IMR-90 (cell line): Measurements from ENCODE around the gene SLC39A2. TPM values are rescaled to one million over a fixed set of nuclear protein-coding genes. Genes with fewer than 3 reads are reported as not detected.

Source experiments
- ATAC-seq: fragments of 200-7000 bp; cut with Tn5 transposase; 2 replicates; pipeline ENCODE4 v1.9.1; 2020; ENCODE audit warnings: low read depth, mild to moderate bottlenecking, moderate library complexity
- BruUV-seq: library from RNA; stranded (reverse); fragments of 400-500 nt; replicated peaks from 2 replicates; lab custom pipeline; 2021; lab: Mats Ljungman, UMichigan
- CTCF ChIA-PET: fragments of 300-600 bp; formaldehyde crosslinking; extraction: SDS; loops from one replicate; lab custom pipeline; 2021; ENCODE audit warnings: antibody characterized with exemption; lab: Yijun Ruan, JAX
- POLR2A ChIA-PET: fragments of 300-600 bp; sonication (Branson Sonifier 250); formaldehyde crosslinking; loops from one replicate; lab custom pipeline; 2022; ENCODE audit warnings: antibody characterized with exemption; ENCODE audit not compliant: unreplicated experiment; lab: Charles Lee
- DNase-seq: peaks from one replicate; pipeline ENCODE4 v3.0.0; 2013
- H2AFZ ChIP-seq: replicated peaks from 2 replicates; pipeline ENCODE3; 2013; ENCODE audit warnings: low read length, mild to moderate bottlenecking; ENCODE audit not compliant: poor library complexity
- H2AK5ac ChIP-seq: 2 replicates; pipeline ENCODE4 v1.6.1; 2013; ENCODE audit warnings: low read depth, low read length, inconsistent platforms
- H2AK9ac ChIP-seq: replicated peaks from 2 replicates; pipeline ENCODE3; 2013; ENCODE audit warnings: mild to moderate bottlenecking, low read depth, low read length, moderate library complexity; ENCODE audit not compliant: poor library complexity
- H2BK120ac ChIP-seq: 2 replicates; pipeline ENCODE4 v1.6.1; 2013; ENCODE audit warnings: low read depth, low read length, inconsistent platforms
- H2BK15ac ChIP-seq: 3 replicates; pipeline ENCODE4 v1.6.1; 2013; ENCODE audit warnings: low read depth, low read length, inconsistent platforms
- H2BK20ac ChIP-seq: 2 replicates; pipeline ENCODE4 v1.6.1; 2013; ENCODE audit warnings: low read depth, mild to moderate bottlenecking, inconsistent platforms, low read length, moderate library complexity
- H2BK5ac ChIP-seq: 2 replicates; pipeline ENCODE4 v1.6.1; 2013; ENCODE audit warnings: mild to moderate bottlenecking, low read depth, low read length, inconsistent platforms; ENCODE audit not compliant: poor library complexity, severe bottlenecking
- H3K14ac ChIP-seq: replicated peaks from 2 replicates; pipeline ENCODE4 v1.6.1; 2013; ENCODE audit warnings: low read depth, low read length, inconsistent platforms
- H3K18ac ChIP-seq: 2 replicates; pipeline ENCODE4 v1.6.1; 2013; ENCODE audit warnings: low read depth, low read length, control low read depth
- H3K23ac ChIP-seq: 2 replicates; pipeline ENCODE4 v1.6.1; 2013; ENCODE audit warnings: low read depth, low read length, inconsistent platforms
- H3K27ac ChIP-seq: 2 replicates; pipeline ENCODE4 v1.5.1; 2013; ENCODE audit warnings: mild to moderate bottlenecking, control low read depth, low read length; ENCODE audit not compliant: insufficient read depth
- H3K27me3 ChIP-seq: 2 replicates; pipeline ENCODE4 v1.6.1; 2013; ENCODE audit warnings: low read length; ENCODE audit not compliant: control insufficient read depth, insufficient read depth
- H3K36me3 ChIP-seq: 2 replicates; pipeline ENCODE4 v1.6.1; 2013; ENCODE audit warnings: low read length, mixed read lengths; ENCODE audit not compliant: control insufficient read depth, insufficient read depth
- H3K4ac ChIP-seq: 2 replicates; pipeline ENCODE4 v1.6.1; 2013; ENCODE audit warnings: low read depth, low read length, inconsistent platforms
- H3K4me1 ChIP-seq: 2 replicates; pipeline ENCODE4 v1.6.1; 2013; ENCODE audit warnings: low read length, mixed read lengths; ENCODE audit not compliant: control insufficient read depth, insufficient read depth
- H3K4me2 ChIP-seq: 2 replicates; pipeline ENCODE4 v1.6.1; 2013; ENCODE audit warnings: low read depth, mild to moderate bottlenecking, control low read depth, low read length, moderate library complexity
- H3K4me3 ChIP-seq: 2 replicates; pipeline ENCODE4 v1.5.1; 2013; ENCODE audit warnings: low read depth, mild to moderate bottlenecking, control low read depth, low read length, moderate library complexity; ENCODE audit not compliant: insufficient read depth
- H3K56ac ChIP-seq: 2 replicates; pipeline ENCODE4 v1.6.1; 2013; ENCODE audit warnings: low read length, inconsistent platforms; ENCODE audit not compliant: insufficient read depth; ENCODE audit errors: extremely low read depth
- H3K79me1 ChIP-seq, 2 experiments: 2 replicates each; pipeline ENCODE4 v1.6.1; 2013; ENCODE audit warnings: low read length in 2 of 2, inconsistent platforms in 1 of 2, low read depth in 1 of 2
- H3K9ac ChIP-seq: 2 replicates; pipeline ENCODE4 v1.6.1; 2013; ENCODE audit warnings: low read depth, low read length, control low read depth
- H3K9me1 ChIP-seq: 2 replicates; pipeline ENCODE4 v1.6.1; 2013; ENCODE audit warnings: low read length, inconsistent platforms; ENCODE audit not compliant: insufficient read depth
- H3K9me3 ChIP-seq: 2 replicates; pipeline ENCODE4 v1.6.1; 2013; ENCODE audit warnings: low read length; ENCODE audit not compliant: control insufficient read depth, insufficient read depth
- H4K20me1 ChIP-seq: 2 replicates; pipeline ENCODE4 v1.6.1; 2013; ENCODE audit warnings: low read length, inconsistent platforms; ENCODE audit not compliant: insufficient read depth
- H4K5ac ChIP-seq: 2 replicates; pipeline ENCODE4 v1.6.1; 2013; ENCODE audit warnings: mild to moderate bottlenecking, low read depth, low read length, control low read depth
- H4K8ac ChIP-seq, 2 experiments: 2 replicates each; pipeline ENCODE4 v1.6.1; 2013; ENCODE audit warnings: low read depth in 2 of 2, low read length in 2 of 2, control low read depth in 1 of 2, inconsistent platforms in 1 of 2
- H4K91ac ChIP-seq: 2 replicates; pipeline ENCODE4 v1.6.1; 2013; ENCODE audit warnings: low read depth, low read length, inconsistent platforms; ENCODE audit not compliant: insufficient read depth
- CEBPB ChIP-seq: IDR thresholded peaks from 2 replicates; pipeline ENCODE4 v1.6.1; 2012; ENCODE audit warnings: low read depth, low read length, improper control_type of control experiment
- FOS ChIP-seq: fragments of 150-350 bp; IDR thresholded peaks from 2 replicates; pipeline ENCODE4 v1.6.1; 2016; ENCODE audit warnings: low read depth, low read length
- MAFK ChIP-seq: IDR thresholded peaks from 2 replicates; pipeline ENCODE4 v1.6.1; 2012; ENCODE audit warnings: low read depth, low read length, improper control_type of control experiment
- MAZ ChIP-seq: IDR thresholded peaks from 2 replicates; pipeline ENCODE4 v1.6.1; 2012; ENCODE audit warnings: low read depth, mild to moderate bottlenecking, low read length, improper control_type of control experiment, moderate library complexity, borderline replicate concordance
- MXI1 ChIP-seq: IDR thresholded peaks from 2 replicates; pipeline ENCODE4 v1.6.1; 2012; ENCODE audit warnings: low read depth, mild to moderate bottlenecking, low read length, moderate library complexity, borderline replicate concordance
- POLR2A ChIP-seq: IDR thresholded peaks from 2 replicates; pipeline ENCODE4 v1.6.1; 2012; ENCODE audit warnings: mild to moderate bottlenecking, low read depth, low read length
- RAD21 ChIP-seq: IDR thresholded peaks from 2 replicates; pipeline ENCODE4 v1.6.1; 2012; ENCODE audit warnings: low read length, improper control_type of control experiment
- RCOR1 ChIP-seq: IDR thresholded peaks from 2 replicates; pipeline ENCODE4 v1.6.1; 2012; ENCODE audit warnings: mild to moderate bottlenecking, low read length, improper control_type of control experiment; ENCODE audit not compliant: insufficient replicate concordance
- RFX5 ChIP-seq: IDR thresholded peaks from 2 replicates; pipeline ENCODE4 v1.8.0; 2012; ENCODE audit warnings: low read depth, mild to moderate bottlenecking, low read length, moderate library complexity
- SMC3 ChIP-seq: fragments of 150-350 bp; IDR thresholded peaks from 2 replicates; pipeline ENCODE4 v1.6.1; 2016; ENCODE audit warnings: low read depth, mild to moderate bottlenecking, antibody characterized with exemption, low read length, moderate library complexity
- WGBS, 2 experiments: methylation state at CpG; one replicate each; pipeline versions ENCODE4 v1.1.5 to v1.1.7; 2013; ENCODE audit warnings: missing lambda C conversion rate in 2 of 2; ENCODE audit not compliant: insufficient read length in 1 of 2; ENCODE audit errors: extremely low coverage in 2 of 2; 5-methylcytosine and 5-hydroxymethylcytosine counted together
- dilution Hi-C: fragments of 300-500 bp; cut with HindIII; formaldehyde crosslinking; loops from one replicate; pipeline ENCODE4 v1.14.3; 2018; ENCODE audit warnings: low sequenced_read_pairs; ENCODE audit not compliant: unreplicated experiment
- in situ Hi-C: fragments of 300-500 bp; cut with MboI; formaldehyde crosslinking; loops from 3 replicates; pipeline ENCODE4 v1.14.3; 2019; ENCODE audit warnings: low sequenced_read_pairs, inconsistent platforms, mixed read lengths
- intact Hi-C: fragments of 100-400 bp; cut with micrococcal nuclease; formaldehyde crosslinking; loops from 2 replicates; pipeline ENCODE4 v1.10.0; 2022
- polyA plus RNA-seq, 3 experiments: library from polyadenylated mRNA; depleted of rRNA; stranded (reverse); fragments of >200 nt; gene quantifications; 2 replicates each; pipeline ENCODE4 v1.2.3, GENCODE V29; 2012; ENCODE audit warnings: low replicate concordance in 1 of 3
- total RNA-seq: library from RNA; depleted of rRNA; stranded (reverse); fragments of >200 nt; gene quantifications from 2 replicates; pipeline ENCODE4 v1.2.3, GENCODE V29; 2012
- TF ChIP-seq, protein P1 (sequence below): conservative IDR thresholded peaks from 2 replicates; pipeline ENCODE4 v1.5.1; 2012; ENCODE audit warnings: mild to moderate bottlenecking, low read depth, low read length, improper control_type of control experiment
- TF ChIP-seq, protein P2 (sequence below): fragments of 150-350 bp; IDR thresholded peaks from 2 replicates; pipeline ENCODE4 v1.6.1; 2016; ENCODE audit warnings: low read depth, mild to moderate bottlenecking, low read length, moderate library complexity, borderline replicate concordance

Gene SLC39A2
- total and polyA plus RNA-seq, 2 of the 4 experiments (the other 2 are of a cell fraction) = not detected

- Histone ChIP-seq H2BK5ac (no peak overlapping the region), H3K4me3 (no peak overlapping the region), H3K4me1 (no peaks in the 10 kb centered on the region), H3K18ac (no peak overlapping the region), H2AK5ac (no peak overlapping the region), H2AK9ac (no peak overlapping the region), H4K91ac (no peak overlapping the region), H4K8ac (no peak overlapping the region), H3K23ac (no peak overlapping the region), H3K27ac (no peak overlapping the region), H3K36me3 (no peaks in the 10 kb centered on the region), H3K79me1 (no peaks in the 10 kb centered on the region), H3K56ac (no peak overlapping the region), H3K4me2 (no peak overlapping the region), H3K27me3 (peaks cover 62% of the 10 kb centered on the region), H3K9me3 (no peaks in the 10 kb centered on the region), H2BK20ac (no peak overlapping the region), H2BK15ac (no peak overlapping the region), H3K14ac (no peak overlapping the region), H4K5ac (no peak overlapping the region), H2AFZ (no peak overlapping the region), H4K20me1 (no peaks in the 10 kb centered on the region), H3K9ac (no peak overlapping the region), H3K9me1 (no peaks in the 10 kb centered on the region), H2BK120ac (no peak overlapping the region), H3K4ac (no peak overlapping the region)
- BruUV-seq = no TSS peak
- CTCF ChIA-PET = interaction anchor here (1.0 kb wide), 1 partner anchor 12 kb away, joined by 4 read pairs; no protein-coding TSS in a partner anchor
- POLR2A ChIA-PET = no interaction called here
- TF ChIP-seq CEBPB (no peak), MAFK (no peak), MAZ (no peak), RAD21 (no peak), POLR2A (no peak), RFX5 (no peak), MXI1 (no peak), SMC3 (no peak), FOS (no peak), RCOR1 (no peak)
- TF ChIP-seq, protein P1, sequence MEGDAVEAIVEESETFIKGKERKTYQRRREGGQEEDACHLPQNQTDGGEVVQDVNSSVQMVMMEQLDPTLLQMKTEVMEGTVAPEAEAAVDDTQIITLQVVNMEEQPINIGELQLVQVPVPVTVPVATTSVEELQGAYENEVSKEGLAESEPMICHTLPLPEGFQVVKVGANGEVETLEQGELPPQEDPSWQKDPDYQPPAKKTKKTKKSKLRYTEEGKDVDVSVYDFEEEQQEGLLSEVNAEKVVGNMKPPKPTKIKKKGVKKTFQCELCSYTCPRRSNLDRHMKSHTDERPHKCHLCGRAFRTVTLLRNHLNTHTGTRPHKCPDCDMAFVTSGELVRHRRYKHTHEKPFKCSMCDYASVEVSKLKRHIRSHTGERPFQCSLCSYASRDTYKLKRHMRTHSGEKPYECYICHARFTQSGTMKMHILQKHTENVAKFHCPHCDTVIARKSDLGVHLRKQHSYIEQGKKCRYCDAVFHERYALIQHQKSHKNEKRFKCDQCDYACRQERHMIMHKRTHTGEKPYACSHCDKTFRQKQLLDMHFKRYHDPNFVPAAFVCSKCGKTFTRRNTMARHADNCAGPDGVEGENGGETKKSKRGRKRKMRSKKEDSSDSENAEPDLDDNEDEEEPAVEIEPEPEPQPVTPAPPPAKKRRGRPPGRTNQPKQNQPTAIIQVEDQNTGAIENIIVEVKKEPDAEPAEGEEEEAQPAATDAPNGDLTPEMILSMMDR = no peak
- TF ChIP-seq, protein P2, sequence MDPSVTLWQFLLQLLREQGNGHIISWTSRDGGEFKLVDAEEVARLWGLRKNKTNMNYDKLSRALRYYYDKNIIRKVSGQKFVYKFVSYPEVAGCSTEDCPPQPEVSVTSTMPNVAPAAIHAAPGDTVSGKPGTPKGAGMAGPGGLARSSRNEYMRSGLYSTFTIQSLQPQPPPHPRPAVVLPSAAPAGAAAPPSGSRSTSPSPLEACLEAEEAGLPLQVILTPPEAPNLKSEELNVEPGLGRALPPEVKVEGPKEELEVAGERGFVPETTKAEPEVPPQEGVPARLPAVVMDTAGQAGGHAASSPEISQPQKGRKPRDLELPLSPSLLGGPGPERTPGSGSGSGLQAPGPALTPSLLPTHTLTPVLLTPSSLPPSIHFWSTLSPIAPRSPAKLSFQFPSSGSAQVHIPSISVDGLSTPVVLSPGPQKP = no peak
- no peak for DNase-seq
- ATAC-seq = no peak
- no CpG with 5 or more reads among the region's 7 CpGs for WGBS, 2 experiments
- dilution Hi-C loops = no loop called here
- in situ Hi-C loops = no loop called here
- intact Hi-C loops = no loop called here
Observed at GRCh38 chr14:21026274-21026987, 27.3 kb downstream of the SLC39A2 start.
